ENCODE measurements around the gene SDR42E2.

SDR42E2 gene

GRCh38 chr16:22232277-22233036, 70.2 kb downstream of the SDR42E2 start (continued):
- TF ChIP-seq ZNF777 (tag by site-specific recombination; IDR thresholded peaks at IDR 0.05; ENCODE audit: borderline replicate concordance) (no peak), INSM2 (tag by site-specific recombination; IDR thresholded peaks at IDR 0.05) (peak; percentile 76), ZNF121 (tag by site-specific recombination; IDR thresholded peaks at IDR 0.05) (peak; percentile 98), RBAK (tag by site-specific recombination; IDR thresholded peaks at IDR 0.05) (no peak), BCL11B (tag by site-specific recombination; IDR thresholded peaks at IDR 0.05; ENCODE audit: low read depth) (no peak), ZIC2 (tag by site-specific recombination; IDR thresholded peaks at IDR 0.05) (peak; percentile 97), ZSCAN16 (tag by site-specific recombination; IDR thresholded peaks at IDR 0.05) (peak; percentile 79; the same call in 1 of the 2 replicates), ZNF654 (tag by site-specific recombination; IDR thresholded peaks at IDR 0.05; ENCODE audit: low read depth) (no peak; the same call in 1 of the 2 replicates), ZNF768 (tag by site-specific recombination; IDR thresholded peaks at IDR 0.05) (no peak), ZNF571 (tag by site-specific recombination; IDR thresholded peaks at IDR 0.05) (no peak), ZNF335 (tag by site-specific recombination; conservative IDR thresholded peaks at IDR 0.05) (no peak), GLI2 (tag by site-specific recombination; IDR thresholded peaks at IDR 0.05; ENCODE audit: borderline replicate concordance, low read depth) (peak; percentile 95), ZBTB48 (tag by site-specific recombination; IDR thresholded peaks at IDR 0.05) (0 out of 2 replicates have a peak, but pooled peaks have one; percentile 17), ZNF785 (tag by site-specific recombination; IDR thresholded peaks at IDR 0.05) (no peak), ZNF19 (tag by site-specific recombination; IDR thresholded peaks at IDR 0.05; ENCODE audit: low read depth) (no peak), ZNF830 (tag by site-specific recombination; IDR thresholded peaks at IDR 0.05; ENCODE audit: low read depth) (no peak), ZNF560 (tag by site-specific recombination; IDR thresholded peaks at IDR 0.05; ENCODE audit: borderline replicate concordance) (no peak), KLF1 (tag by site-specific recombination; IDR thresholded peaks at IDR 0.05) (peak; percentile 99), REPIN1 (tag by site-specific recombination; IDR thresholded peaks at IDR 0.05; ENCODE audit: low read depth) (no peak), ZNF37A (tag by site-specific recombination; IDR thresholded peaks at IDR 0.05) (no peak), ZNF138 (tag by site-specific recombination; IDR thresholded peaks at IDR 0.05; ENCODE audit: borderline replicate concordance) (no peak), ZNF184 (tag by site-specific recombination; IDR thresholded peaks at IDR 0.05) (0 out of 2 replicates have a peak, but pooled peaks have one; percentile 59), ZFP3 (tag by site-specific recombination; IDR thresholded peaks at IDR 0.05; ENCODE audit: low read depth) (0 out of 2 replicates have a peak, but pooled peaks have one; percentile 8), ZNF629 (tag by site-specific recombination; IDR thresholded peaks at IDR 0.05) (peak; percentile 86), ZNF394 (tag by site-specific recombination; IDR thresholded peaks at IDR 0.05; ENCODE audit: borderline replicate concordance) (peak; percentile 11; the same call in 1 of the 2 replicates), ELK4 (IDR thresholded peaks at IDR 0.05; ENCODE audit: borderline replicate concordance, low read depth, low read length) (no peak), ZNF518A (tag by site-specific recombination; conservative IDR thresholded peaks at IDR 0.05; ENCODE audit: low read depth) (no peak), FEZF1 (tag by site-specific recombination; IDR thresholded peaks at IDR 0.05) (peak; percentile 99), ZFP69B (tag by site-specific recombination; IDR thresholded peaks at IDR 0.05) (peak; percentile 66), SP2 (tag by site-specific recombination; IDR thresholded peaks at IDR 0.05) (0 out of 2 replicates have a peak, but pooled peaks have one; percentile 16), WT1 (tag by site-specific recombination; IDR thresholded peaks at IDR 0.05) (peak; percentile 60)
- TF ChIP-seq, protein P1, sequence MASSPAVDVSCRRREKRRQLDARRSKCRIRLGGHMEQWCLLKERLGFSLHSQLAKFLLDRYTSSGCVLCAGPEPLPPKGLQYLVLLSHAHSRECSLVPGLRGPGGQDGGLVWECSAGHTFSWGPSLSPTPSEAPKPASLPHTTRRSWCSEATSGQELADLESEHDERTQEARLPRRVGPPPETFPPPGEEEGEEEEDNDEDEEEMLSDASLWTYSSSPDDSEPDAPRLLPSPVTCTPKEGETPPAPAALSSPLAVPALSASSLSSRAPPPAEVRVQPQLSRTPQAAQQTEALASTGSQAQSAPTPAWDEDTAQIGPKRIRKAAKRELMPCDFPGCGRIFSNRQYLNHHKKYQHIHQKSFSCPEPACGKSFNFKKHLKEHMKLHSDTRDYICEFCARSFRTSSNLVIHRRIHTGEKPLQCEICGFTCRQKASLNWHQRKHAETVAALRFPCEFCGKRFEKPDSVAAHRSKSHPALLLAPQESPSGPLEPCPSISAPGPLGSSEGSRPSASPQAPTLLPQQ (tag by site-specific recombination; IDR thresholded peaks at IDR 0.05), result peak; percentile 76

Data from HEK293 (cell line).